Occipital lobe (tissue), 3 donors: ENCODE data around the gene PTMA. TPM values are rescaled to one million over a fixed set of nuclear protein-coding genes. Genes with fewer than 3 reads are reported as not detected.

Source experiments
- DNase-seq: peaks from one replicate; lab custom pipeline; 2025; lab: John Stamatoyannopoulos, UW
- small RNA-seq: library from RNA; depleted of rRNA; stranded (forward); fragments of <200 nt; gene quantifications from one replicate; pipeline ENCODE3, GENCODE V24; 2014
- total RNA-seq: library from RNA; depleted of rRNA; stranded (reverse); fragments of >200 nt; gene quantifications from one replicate; pipeline ENCODE4 v1.2.3, GENCODE V29; 2014

Gene PTMA
- total RNA-seq, 1 donor from 2014 or later = 647 TPM

DNA sequence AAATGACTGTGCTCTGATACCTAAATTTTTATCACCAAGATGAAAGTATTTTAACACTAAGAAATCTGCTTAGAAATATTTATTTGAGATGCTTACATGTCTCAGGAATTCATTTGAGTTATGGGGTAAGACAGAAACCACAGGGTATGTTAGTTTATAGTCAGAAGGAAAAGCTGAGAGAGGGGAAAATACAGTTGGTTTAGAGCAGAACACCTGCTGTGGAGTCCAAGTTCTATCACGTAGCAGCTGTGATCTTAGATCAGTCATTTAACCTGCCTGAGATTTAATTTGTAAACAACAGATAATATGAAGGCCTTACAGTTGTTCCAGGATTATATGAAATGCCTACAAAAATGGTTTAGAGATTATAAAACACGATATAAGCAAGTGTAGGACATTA lies 43.7 kb downstream of the PTMA start:
- no peak for DNase-seq

GRCh38 chr2:231761735-231762134 lies 53.4 kb downstream of the PTMA start:
- DNase-seq = no peak

Small RNAs within 50 kb of the gene (small RNA-seq; reads per million reads assigned to genes)
- gene RF00015 = not detected

Other genes starting within 250 kb of the PTMA start
- gene NCL, start 244.0 kb upstream of the PTMA start, total RNA-seq = 113 TPM
- gene NMUR1, start 178.1 kb upstream of the PTMA start, total RNA-seq = not detected
- not detected for gene TEX44, start 115.7 kb upstream of the PTMA start, total RNA-seq
- gene PDE6D, start 72.8 kb downstream of the PTMA start, total RNA-seq = 25.4 TPM
- gene COPS7B, start 77.9 kb downstream of the PTMA start, total RNA-seq = 22.3 TPM
- not detected for gene NPPC, start 217.9 kb downstream of the PTMA start, total RNA-seq